Measurements from ENCODE around the gene KRT16. TPM values are rescaled to one million over a fixed set of nuclear protein-coding genes. Genes with fewer than 3 reads are reported as not detected.
"Not testable (repeated sequence)": the region's sequence is repeated elsewhere in the genome, so short reads cannot be mapped to it uniquely, and the experiment has no call there.

The KRT16 gene
- total RNA-seq, 1 donor: 2.0 TPM

DNA sequence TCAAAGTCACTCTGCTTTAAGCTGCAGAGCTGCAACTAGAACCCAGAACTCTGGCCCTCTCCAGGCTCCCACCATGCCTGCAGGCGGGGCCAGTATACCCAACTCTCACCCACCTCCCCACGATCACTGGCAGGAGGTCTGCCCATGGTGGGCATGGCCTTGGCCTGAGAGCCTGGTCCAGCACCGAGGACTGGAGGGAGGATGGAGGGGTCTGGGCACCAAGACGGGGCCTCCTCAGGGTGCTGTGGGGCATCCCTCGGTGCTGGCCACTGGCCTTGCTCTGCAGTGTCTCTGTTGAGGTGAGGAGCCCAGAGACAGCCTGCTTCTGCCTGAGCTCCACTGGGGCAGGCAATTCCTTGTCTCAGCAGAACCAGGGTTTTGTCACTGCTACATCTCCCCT is 1.5 kb upstream of the KRT16 start:
- TF ChIP-seq, protein P1, sequence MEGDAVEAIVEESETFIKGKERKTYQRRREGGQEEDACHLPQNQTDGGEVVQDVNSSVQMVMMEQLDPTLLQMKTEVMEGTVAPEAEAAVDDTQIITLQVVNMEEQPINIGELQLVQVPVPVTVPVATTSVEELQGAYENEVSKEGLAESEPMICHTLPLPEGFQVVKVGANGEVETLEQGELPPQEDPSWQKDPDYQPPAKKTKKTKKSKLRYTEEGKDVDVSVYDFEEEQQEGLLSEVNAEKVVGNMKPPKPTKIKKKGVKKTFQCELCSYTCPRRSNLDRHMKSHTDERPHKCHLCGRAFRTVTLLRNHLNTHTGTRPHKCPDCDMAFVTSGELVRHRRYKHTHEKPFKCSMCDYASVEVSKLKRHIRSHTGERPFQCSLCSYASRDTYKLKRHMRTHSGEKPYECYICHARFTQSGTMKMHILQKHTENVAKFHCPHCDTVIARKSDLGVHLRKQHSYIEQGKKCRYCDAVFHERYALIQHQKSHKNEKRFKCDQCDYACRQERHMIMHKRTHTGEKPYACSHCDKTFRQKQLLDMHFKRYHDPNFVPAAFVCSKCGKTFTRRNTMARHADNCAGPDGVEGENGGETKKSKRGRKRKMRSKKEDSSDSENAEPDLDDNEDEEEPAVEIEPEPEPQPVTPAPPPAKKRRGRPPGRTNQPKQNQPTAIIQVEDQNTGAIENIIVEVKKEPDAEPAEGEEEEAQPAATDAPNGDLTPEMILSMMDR (IDR thresholded peaks at IDR 0.05; ENCODE audit: insufficient read depth, low read length): no peak
- no peak for DNase-seq (ENCODE audit: low read depth)
- H3K4me3 ChIP-seq (ENCODE audit: low read depth, low read length): no peak overlapping the region

DNA sequence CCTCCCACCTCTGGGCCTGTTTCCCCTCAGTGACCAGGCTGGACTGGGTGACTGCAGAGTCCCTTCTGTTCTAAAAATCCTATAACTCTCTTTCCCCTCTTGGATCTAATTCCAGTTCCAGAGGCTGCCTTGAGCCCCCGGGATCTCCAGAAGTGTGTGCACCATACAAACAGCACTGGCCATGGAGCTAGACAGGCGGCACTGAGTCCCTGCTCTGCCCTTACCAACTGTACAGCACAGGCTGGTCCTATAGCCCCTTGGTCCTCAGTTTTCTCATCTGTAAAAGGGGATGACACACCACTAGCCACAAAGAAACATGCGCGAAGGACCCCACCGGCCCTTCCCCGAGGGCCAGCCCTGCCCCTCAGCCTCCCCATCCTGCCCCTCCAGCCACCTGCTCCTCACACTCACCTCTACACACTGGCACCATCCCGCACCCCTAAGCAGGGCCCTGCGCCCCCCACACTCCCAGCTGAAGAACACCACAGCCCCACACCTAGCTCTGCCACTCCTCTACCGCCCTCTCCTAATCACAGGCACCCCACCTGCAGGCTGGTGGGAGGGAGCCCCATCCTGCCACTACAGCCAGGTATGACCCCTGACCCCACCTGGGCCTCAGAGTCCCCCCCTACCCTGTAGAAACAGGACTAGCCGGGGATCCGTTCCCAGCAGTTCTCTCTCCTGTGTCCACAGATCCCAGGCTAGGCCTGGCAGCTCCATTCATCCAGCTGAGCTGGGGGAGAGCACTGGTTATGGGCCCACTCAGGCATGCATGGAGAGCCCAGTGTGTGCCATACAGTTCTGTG is 913 bp upstream of the KRT16 start:
- no peak overlapping the region for H3K4me3 ChIP-seq (ENCODE audit: low read depth, low read length)
- DNase-seq (ENCODE audit: low read depth): no peak
- TF ChIP-seq, protein P1 (IDR thresholded peaks at IDR 0.05; ENCODE audit: insufficient read depth, low read length): no peak

DNA sequence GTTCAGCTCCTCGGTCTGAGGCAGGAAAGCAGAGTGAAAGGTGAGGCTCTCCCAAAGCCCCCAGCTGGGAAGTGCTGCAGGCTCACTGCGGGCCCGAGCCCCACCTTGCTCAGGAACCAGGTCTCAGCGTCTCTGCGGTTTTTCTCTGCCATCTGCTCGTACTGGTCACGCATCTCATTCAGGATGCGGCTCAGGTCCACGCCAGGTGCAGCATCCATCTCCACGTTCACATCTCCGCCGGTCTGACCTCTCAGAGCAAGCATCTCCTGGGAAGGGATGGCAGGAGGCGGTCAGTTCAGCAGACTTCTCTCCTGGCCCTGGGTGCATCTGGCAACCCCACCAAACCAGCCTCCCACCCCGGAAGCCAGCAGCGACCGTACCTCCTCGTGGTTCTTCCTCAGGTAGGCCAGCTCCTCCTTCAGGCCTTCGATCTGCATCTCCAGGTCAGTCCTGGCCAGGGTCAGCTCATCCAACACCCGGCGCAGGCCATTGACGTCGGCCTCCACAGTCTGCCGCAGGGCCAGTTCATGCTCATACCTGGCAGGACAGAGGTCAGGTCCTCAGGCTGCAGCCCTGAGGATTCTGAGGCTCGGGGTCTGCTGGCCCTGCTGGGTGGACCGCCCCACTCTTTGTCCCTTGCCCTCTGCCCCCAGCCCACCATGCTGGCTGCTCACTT is 1.5 kb downstream of the KRT16 start:
- DNase-seq (ENCODE audit: low read depth): no peak
- TF ChIP-seq, protein P1 (IDR thresholded peaks at IDR 0.05; ENCODE audit: insufficient read depth, low read length): no peak
- no peak overlapping the region for H3K4me3 ChIP-seq (ENCODE audit: low read depth, low read length)

DNA sequence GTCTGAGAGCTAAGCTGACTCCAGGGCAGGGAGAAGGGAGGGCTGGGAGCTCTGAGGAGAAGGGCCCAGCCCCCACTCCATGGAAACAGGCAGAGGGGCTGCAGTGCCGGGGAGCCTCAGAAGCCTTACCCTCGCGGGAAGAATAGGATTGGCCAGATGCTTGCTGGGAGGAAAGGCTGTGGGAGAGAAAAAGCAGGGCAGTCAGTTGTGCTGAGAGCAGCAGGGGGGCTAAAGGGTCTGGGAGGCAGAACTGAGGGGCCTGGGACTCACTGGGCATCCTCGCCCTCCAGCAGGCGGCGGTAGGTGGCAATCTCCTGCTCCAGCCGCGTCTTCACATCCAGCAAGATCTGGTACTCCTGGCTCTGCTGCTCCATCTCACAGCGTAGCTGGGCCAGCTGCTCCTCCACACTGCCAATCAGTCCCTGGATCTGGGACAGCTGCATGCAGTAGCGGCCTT is 2.5 kb downstream of the KRT16 start:
- not testable (repeated sequence) for DNase-seq (ENCODE audit: low read depth); H3K4me3 ChIP-seq (ENCODE audit: low read depth, low read length)

DNA sequence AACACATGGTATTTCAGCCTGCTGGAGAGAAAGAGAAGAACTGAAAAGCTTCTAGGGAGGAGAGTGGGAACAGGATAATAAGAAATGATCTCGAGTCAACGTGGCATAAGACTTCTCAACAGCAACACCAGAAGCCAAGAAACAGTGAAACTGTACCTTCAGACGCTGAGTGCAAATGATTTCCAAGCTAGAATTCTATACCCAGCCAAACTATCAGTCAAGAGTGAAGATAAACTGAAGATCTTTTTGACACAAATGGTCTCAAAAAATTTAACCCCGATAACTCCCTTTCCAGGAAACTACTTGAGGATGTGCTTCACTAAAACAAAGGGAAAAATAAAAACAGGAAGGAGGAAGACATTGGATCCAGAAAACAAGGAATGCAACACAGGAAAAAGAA is 5.6 kb downstream of the KRT16 start:
- not testable (repeated sequence) for DNase-seq (ENCODE audit: low read depth); H3K4me3 ChIP-seq (ENCODE audit: low read depth, low read length)

DNA sequence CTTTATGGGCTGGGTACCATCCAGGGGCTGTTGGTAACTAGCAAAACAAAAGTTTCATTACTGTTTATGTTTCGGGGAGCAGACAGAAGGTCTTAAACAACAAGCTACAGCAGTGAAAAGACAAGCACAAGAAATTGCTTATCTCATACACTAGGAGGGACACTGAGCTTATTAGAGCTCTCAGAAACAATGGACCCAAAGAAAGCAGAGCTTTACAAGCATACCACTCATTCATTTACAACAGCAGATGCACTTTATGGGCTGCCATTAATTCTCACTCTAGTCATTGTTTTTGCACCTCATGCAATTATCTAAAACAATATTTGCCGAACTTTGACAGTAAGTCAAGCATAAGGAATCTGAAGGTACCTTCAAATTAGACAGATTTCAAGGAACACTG is 10.0 kb downstream of the KRT16 start:
- H3K4me3 ChIP-seq (ENCODE audit: low read depth, low read length): no peak overlapping the region
- DNase-seq (ENCODE audit: low read depth): no peak
- TF ChIP-seq, protein P1 (IDR thresholded peaks at IDR 0.05; ENCODE audit: insufficient read depth, low read length): no peak

DNA sequence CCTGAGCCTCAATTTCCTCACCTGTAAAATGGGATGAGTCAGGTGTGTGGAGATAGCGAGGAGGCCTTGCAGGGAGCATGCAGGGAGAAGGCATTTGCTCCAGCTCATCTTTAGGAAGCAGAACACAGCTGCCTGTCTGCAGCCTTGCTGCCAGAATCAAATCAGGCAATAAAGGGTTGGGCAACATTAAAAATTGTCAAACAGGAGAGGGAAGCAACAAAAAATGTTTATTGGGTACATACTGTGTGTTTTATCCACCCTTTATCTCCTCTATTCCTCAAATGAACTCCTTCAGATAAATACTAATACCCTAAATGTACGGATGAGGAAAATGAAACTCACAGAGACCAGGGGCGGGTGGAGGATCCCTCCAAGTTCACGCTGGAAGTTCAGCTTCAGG is 12.2 kb downstream of the KRT16 start:
- H3K4me3 ChIP-seq (ENCODE audit: low read depth, low read length): no peak overlapping the region
- TF ChIP-seq, protein P1 (IDR thresholded peaks at IDR 0.05; ENCODE audit: insufficient read depth, low read length): no peak
- no peak for DNase-seq (ENCODE audit: low read depth)
